ENCODE measurements around the gene SLC25A41.

GRCh38 chr19:6421075-6422014 lies 12.2 kb downstream of the SLC25A41 start:
- TF ChIP-seq CTCF (IDR thresholded peaks at IDR 0.05) (no peak), POLR2A (IDR thresholded peaks at IDR 0.05) (no peak), POLR2AphosphoS5 (IDR thresholded peaks at IDR 0.05) (no peak)

All from prostate gland (tissue), 2 donors.